Psoas muscle (tissue), 8 donors: ENCODE data around the gene ZNF275. TPM values are rescaled to one million over a fixed set of nuclear protein-coding genes. Genes with fewer than 3 reads are reported as not detected.
"Not testable (repeated sequence)": the region's sequence is repeated elsewhere in the genome, so short reads cannot be mapped to it uniquely, and the experiment has no call there.

Source experiments
- ATAC-seq, 4 donors: fragments of 200-7000 bp; cut with Tn5 transposase; one replicate each; pipeline ENCODE4 v1.9.1; 2020; ENCODE audit warnings: moderate library complexity in 3 of 4, mild to moderate bottlenecking in 2 of 4
- DNase-seq, 2 donors: peaks; one replicate each; pipeline ENCODE4 v3.0.0-alpha.2; 2020
- H3K27ac ChIP-seq: fragments of 200-600 bp; one replicate; pipeline ENCODE4 v1.8.0; 2022
- H3K27me3 ChIP-seq, 3 donors: fragments of 200-600 bp in 1 of 3; one replicate each; pipeline versions ENCODE4 v1.6.1 to v1.8.0; 2013 to 2022; ENCODE audit warnings: low read length in 2 of 3, mild to moderate bottlenecking in 2 of 3, moderate library complexity in 1 of 3; ENCODE audit not compliant: insufficient read depth in 3 of 3
- H3K36me3 ChIP-seq, 2 donors: fragments of 200-600 bp in 1 of 2; one replicate each; pipeline versions ENCODE4 v1.6.1 to v1.8.0; 2013 to 2022; ENCODE audit warnings: low read depth in 1 of 2, mild to moderate bottlenecking in 1 of 2, moderate library complexity in 1 of 2; ENCODE audit not compliant: insufficient read depth in 1 of 2
- H3K4me1 ChIP-seq: fragments of 200-600 bp; one replicate; pipeline ENCODE4 v1.8.0; 2022
- H3K4me3 ChIP-seq: fragments of 200-600 bp; one replicate; pipeline ENCODE4 v1.8.0; 2022; ENCODE audit warnings: mild to moderate bottlenecking
- H3K9me3 ChIP-seq: fragments of 200-600 bp; one replicate; pipeline ENCODE4 v1.8.0; 2022
- CTCF ChIP-seq: fragments of 200-600 bp; IDR thresholded peaks from one replicate; pipeline ENCODE4 v1.8.0; 2022; ENCODE audit warnings: antibody characterized with exemption
- WGBS, 3 donors: extraction: QIAGEN DNeasy Blood & Tissue Kit; methylation state at CpG; one replicate each; pipeline versions ENCODE4 v1.1.6 to v1.1.7; 2013; 5-methylcytosine and 5-hydroxymethylcytosine counted together
- intact Hi-C, 2 donors: fragments of 100-400 bp; cut with DNase I; formaldehyde crosslinking; loops; one replicate each; pipeline versions ENCODE4 v1.11.0 to v1.14.2; 2022
- polyA plus RNA-seq, 3 donors: library from polyadenylated mRNA; stranded (reverse); fragments of 200-250 nt; gene quantifications; one replicate each; pipeline ENCODE4 v1.2.3, GENCODE V29; 2013
- total RNA-seq, 4 donors: library from RNA; stranded (reverse); fragmentation: NEBNext Ultra II Directional in 2 of 4; extraction: Animal tissue kit (Norgen Biotek cat#: 25700) in 2 of 4; gene quantifications; one replicate each; pipeline versions ENCODE4 v1.2.1 to v1.2.4, GENCODE V29; 2021 to 2023
- donor health status: healthy with polysubstance abuse.
- donor health status: DM: no; HTN: no; CAD: no; lungs with moderate emphysema.
- donor health status: Bipolar disorder and iron deficiency.
- donor health status: healthy.
- donor health status: DM: yes; HTN: yes; CAD: no.
- donor health status: DM: no; HTN: no; CAD: no.
- donor health status: DM: no; HTN: no; CAD: no.
- donor health status: DM: yes; HTN: yes; CAD: no.

Gene ZNF275
- total and polyA plus RNA-seq, 7 donors, result 2.4 to 7.7 (median 5.5) TPM

- DNase-seq, result no peak
- H3K9me3 ChIP-seq, result no peaks in the 10 kb centered on the region
- 47 to 60% (median 55%) methylated on average over 9 of the region's 9 CpGs for WGBS, 3 donors
Measured at GRCh38 chrX:153380691-153381090, 46.7 kb downstream of the ZNF275 start.

GRCh38 chrX:153381684-153382532, 48.0 kb downstream of the ZNF275 start:
- ATAC-seq (peak in 1 of 4 donors; percentile 40), DNase-seq (no peak)
- no peaks in the 10 kb centered on the region for H3K4me1 ChIP-seq
- no peaks in the 10 kb centered on the region for H3K36me3 ChIP-seq
- no peak overlapping the region for H3K4me3 ChIP-seq
- H3K9me3 ChIP-seq, result no peaks in the 10 kb centered on the region
- no peak for TF ChIP-seq CTCF
- H3K27me3 ChIP-seq, result peaks cover 0 to 6% (median 0%) of the 10 kb centered on the region in 3 donors
- WGBS, 3 donors, result 48 to 56% (median 56%) methylated on average over 12 of the region's 12 CpGs
- intact Hi-C loops, result no loop called here
- no peak overlapping the region for H3K27ac ChIP-seq

More at GRCh38 chrX:153380691-153381090, 46.7 kb downstream of the ZNF275 start:
- Histone ChIP-seq H3K4me3 (no peak overlapping the region), H3K4me1 (no peaks in the 10 kb centered on the region), H3K36me3 (no peaks in the 10 kb centered on the region), H3K27me3 (peaks cover 0 to 4% (median 0%) of the 10 kb centered on the region in 3 donors), H3K27ac (no peak overlapping the region)
- no peak for ATAC-seq
- TF ChIP-seq CTCF, result no peak
- intact Hi-C loops, result no loop called here

- no peak for TF ChIP-seq CTCF
- H3K36me3 ChIP-seq, result no peaks in the 10 kb centered on the region
- H3K27ac ChIP-seq, result no peak overlapping the region
- 86 to 98% (median 93%) methylated on average over 3 of the region's 3 CpGs for WGBS, 3 donors
- H3K9me3 ChIP-seq, result no peaks in the 10 kb centered on the region
- no peak for ATAC-seq
- peaks cover 0 to 6% (median 0%) of the 10 kb centered on the region in 3 donors for H3K27me3 ChIP-seq
- intact Hi-C loops, result no loop called here
- no peak for DNase-seq
- no peak overlapping the region for H3K4me3 ChIP-seq
- no peaks in the 10 kb centered on the region for H3K4me1 ChIP-seq
Measured at GRCh38 chrX:153382563-153383482, 48.9 kb downstream of the ZNF275 start.

- no peaks in the 10 kb centered on the region for H3K36me3 ChIP-seq
- intact Hi-C loops, result no loop called here
- no peak overlapping the region for H3K27ac ChIP-seq
- H3K27me3 ChIP-seq, result peaks cover 0 to 6% (median 0%) of the 10 kb centered on the region in 3 donors
- no peaks in the 10 kb centered on the region for H3K9me3 ChIP-seq
- WGBS, 3 donors, result 84 to 94% (median 94%) methylated on average over 5 to 6 of the region's 6 CpGs
- no peak for TF ChIP-seq CTCF
- no peak for DNase-seq
- no peak for ATAC-seq
- H3K4me3 ChIP-seq, result no peak overlapping the region
- no peaks in the 10 kb centered on the region for H3K4me1 ChIP-seq
Measured at GRCh38 chrX:153384390-153384789, 50.4 kb downstream of the ZNF275 start.

GRCh38 chrX:153384973-153385372, 51.0 kb downstream of the ZNF275 start:
- ATAC-seq, intact Hi-C loops, H3K27ac ChIP-seq, H3K36me3 ChIP-seq, DNase-seq, H3K9me3 ChIP-seq, H3K27me3 ChIP-seq, H3K4me3 ChIP-seq, H3K4me1 ChIP-seq: not testable (repeated sequence)
- 72 to 85% (median 81%) methylated on average over 2 of the region's 2 CpGs for WGBS, 3 donors
